ENCODE data around the gene C1orf226.

GRCh38 chr1:162335126-162335525 is 46.4 kb upstream of the C1orf226 start:
- TF ChIP-seq CTCF (IDR thresholded peaks at IDR 0.05; ENCODE audit: borderline replicate concordance, extremely low read depth, low read length, poor library complexity, severe bottlenecking) (no peak), EZH2 (IDR thresholded peaks at IDR 0.05; ENCODE audit: borderline replicate concordance, low read depth, low read length, severe bottlenecking) (no peak)
